Measurements from ENCODE around the gene THBS4.

DNA sequence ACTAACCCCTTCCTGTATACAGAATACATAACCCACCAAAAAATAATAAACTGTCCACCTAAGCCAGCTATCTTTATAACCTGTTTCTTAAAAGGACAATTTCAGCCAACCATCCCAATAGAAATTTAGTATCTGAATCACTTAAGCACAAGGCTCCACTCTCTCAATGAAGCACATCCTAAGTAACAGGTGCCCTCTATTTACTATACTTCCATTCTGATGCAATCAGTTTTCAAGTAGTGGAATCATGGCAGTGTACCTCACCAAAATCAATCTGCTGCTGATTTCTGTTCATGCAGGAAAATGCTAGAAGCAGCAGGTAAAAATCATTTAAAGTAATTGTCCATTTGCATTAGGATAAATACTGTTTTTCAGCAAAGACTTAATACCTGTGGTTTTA lies 48.9 kb upstream of the THBS4 start:
- TF ChIP-seq POLR2A (IDR thresholded peaks at IDR 0.05; ENCODE audit: low read depth, low read length) (no peak), TAF1 (IDR thresholded peaks at IDR 0.05; ENCODE audit: low read depth, low read length) (no peak), PAX5 (IDR thresholded peaks at IDR 0.05; ENCODE audit: insufficient read depth, low read length, severe bottlenecking) (no peak), POLR2AphosphoS5 (IDR thresholded peaks at IDR 0.05; ENCODE audit: low read depth, low read length) (no peak), POU2F2 (IDR thresholded peaks at IDR 0.05; ENCODE audit: low read depth, low read length) (no peak), SPI1 (IDR thresholded peaks at IDR 0.05; ENCODE audit: low read depth, low read length) (no peak)
